ENCODE measurements around the gene DLGAP1.

DNA sequence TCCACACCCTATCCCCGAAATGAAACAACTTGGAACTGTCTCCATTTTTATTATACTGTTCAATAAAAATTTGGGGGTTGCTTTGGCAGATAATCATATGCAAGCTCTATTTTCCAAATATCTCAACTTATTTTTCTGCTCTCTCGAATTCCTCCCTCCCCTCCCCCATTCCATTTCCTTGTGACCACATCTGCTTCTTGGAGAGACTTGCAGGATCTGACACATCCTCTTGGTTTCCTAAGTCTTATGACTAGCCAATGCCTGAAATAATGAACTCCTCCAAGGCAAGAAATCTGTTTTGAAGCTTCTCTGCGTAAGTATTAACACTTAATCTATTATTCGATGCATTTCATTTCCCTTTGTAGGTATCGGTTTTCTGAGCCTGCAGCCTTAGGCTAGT lies 989.1 kb downstream of the DLGAP1 start:
- TF ChIP-seq EZH2phosphoT487 (IDR thresholded peaks at IDR 0.05; ENCODE audit: low read depth, severe bottlenecking, unreplicated experiment), result no peak
- TF ChIP-seq, protein P1, sequence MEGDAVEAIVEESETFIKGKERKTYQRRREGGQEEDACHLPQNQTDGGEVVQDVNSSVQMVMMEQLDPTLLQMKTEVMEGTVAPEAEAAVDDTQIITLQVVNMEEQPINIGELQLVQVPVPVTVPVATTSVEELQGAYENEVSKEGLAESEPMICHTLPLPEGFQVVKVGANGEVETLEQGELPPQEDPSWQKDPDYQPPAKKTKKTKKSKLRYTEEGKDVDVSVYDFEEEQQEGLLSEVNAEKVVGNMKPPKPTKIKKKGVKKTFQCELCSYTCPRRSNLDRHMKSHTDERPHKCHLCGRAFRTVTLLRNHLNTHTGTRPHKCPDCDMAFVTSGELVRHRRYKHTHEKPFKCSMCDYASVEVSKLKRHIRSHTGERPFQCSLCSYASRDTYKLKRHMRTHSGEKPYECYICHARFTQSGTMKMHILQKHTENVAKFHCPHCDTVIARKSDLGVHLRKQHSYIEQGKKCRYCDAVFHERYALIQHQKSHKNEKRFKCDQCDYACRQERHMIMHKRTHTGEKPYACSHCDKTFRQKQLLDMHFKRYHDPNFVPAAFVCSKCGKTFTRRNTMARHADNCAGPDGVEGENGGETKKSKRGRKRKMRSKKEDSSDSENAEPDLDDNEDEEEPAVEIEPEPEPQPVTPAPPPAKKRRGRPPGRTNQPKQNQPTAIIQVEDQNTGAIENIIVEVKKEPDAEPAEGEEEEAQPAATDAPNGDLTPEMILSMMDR (IDR thresholded peaks at IDR 0.05; ENCODE audit: poor library complexity), result no peak
